ENCODE results near the gene IZUMO2.
A peak's percentile ranks its signal among the peaks of the same experiment; 100 is the strongest.
"Not testable (repeated sequence)": the region's sequence is repeated elsewhere in the genome, so short reads cannot be mapped to it uniquely, and the experiment has no call there.

The IZUMO2 gene

GRCh38 chr19:50181121-50181520 lies 18.0 kb upstream of the IZUMO2 start:
- no peak for DNase-seq

GRCh38 chr19:50178859-50179537 lies 15.9 kb upstream of the IZUMO2 start:
- no peak for DNase-seq

GRCh38 chr19:50178320-50178719 lies 15.2 kb upstream of the IZUMO2 start:
- no peak for DNase-seq

GRCh38 chr19:50176775-50177174 lies 13.7 kb upstream of the IZUMO2 start:
- DNase-seq = no peak

GRCh38 chr19:50175924-50176323 lies 12.8 kb upstream of the IZUMO2 start:
- DNase-seq = no peak

- DNase-seq = no peak
Observed at GRCh38 chr19:50174100-50174793, 11.2 kb upstream of the IZUMO2 start.

- DNase-seq = peak in 1 of 5 donors; percentile 31
Observed at GRCh38 chr19:50173127-50173526, 10.0 kb upstream of the IZUMO2 start.

- DNase-seq = no peak
Observed at GRCh38 chr19:50172726-50173125, 9.6 kb upstream of the IZUMO2 start.

- no peak for DNase-seq
Observed at GRCh38 chr19:50171752-50172151, 8.7 kb upstream of the IZUMO2 start.

- DNase-seq = no peak
Observed at GRCh38 chr19:50167314-50167721, 4.2 kb upstream of the IZUMO2 start.

- DNase-seq = no peak
Observed at GRCh38 chr19:50159078-50159477, 4.0 kb downstream of the IZUMO2 start.

GRCh38 chr19:50158577-50158976 lies 4.5 kb downstream of the IZUMO2 start:
- no peak for DNase-seq

- no peak for DNase-seq
Observed at GRCh38 chr19:50155520-50156109, 7.5 kb downstream of the IZUMO2 start.

- DNase-seq = no peak
Observed at GRCh38 chr19:50154529-50154928, 8.6 kb downstream of the IZUMO2 start.

- DNase-seq = no peak
Observed at GRCh38 chr19:50152578-50152977, 10.5 kb downstream of the IZUMO2 start.

- no peak for DNase-seq
Observed at GRCh38 chr19:50148528-50148927, 14.6 kb downstream of the IZUMO2 start.

- DNase-seq = peak; percentile 17 to 68 (median 54)
Observed at GRCh38 chr19:50147462-50148423, 15.3 kb downstream of the IZUMO2 start.

GRCh38 chr19:50141921-50142320 lies 21.2 kb downstream of the IZUMO2 start:
- DNase-seq = not testable (repeated sequence)

GRCh38 chr19:50140118-50140845 lies 22.8 kb downstream of the IZUMO2 start:
- DNase-seq = not testable (repeated sequence)

- not testable (repeated sequence) for DNase-seq
Observed at GRCh38 chr19:50136603-50137365, 26.3 kb downstream of the IZUMO2 start.
